ENCODE data around the gene NPIPB2.
"Not testable (repeated sequence)": the region's sequence is repeated elsewhere in the genome, so short reads cannot be mapped to it uniquely, and the experiment has no call there.

The NPIPB2 gene

DNA sequence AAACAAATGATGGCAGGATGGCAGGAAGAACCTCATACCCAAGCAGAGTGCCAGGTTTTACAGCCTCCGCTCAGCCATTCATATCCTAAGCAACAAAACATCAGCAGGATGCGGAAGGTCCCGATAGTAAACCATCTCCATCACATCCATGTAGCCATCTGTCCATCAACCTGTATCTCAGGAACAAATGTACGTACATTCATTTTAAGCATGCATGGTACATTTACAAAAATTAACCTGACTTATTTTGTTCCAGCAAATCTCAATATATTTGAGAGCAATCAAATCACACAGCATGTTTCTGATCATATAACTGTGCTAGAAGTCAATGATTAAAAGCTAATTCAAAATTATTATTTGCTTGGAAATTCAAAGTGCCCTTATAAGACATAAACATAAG, at the start of gene NPIPB2:
TSS of gene NPIPB2 (minus strand) at position 101 of the 400 bp plus-strand sequence. CDS start at position 101, 0 bp downstream.
- not testable (repeated sequence) for DNase-seq

GRCh38 chr16:11990702-11991390, 49.0 kb upstream of the NPIPB2 start:
- no peak for DNase-seq

- no peak for DNase-seq
These were observed 46.6 kb upstream of the NPIPB2 start for GRCh38 chr16:11988258-11988978.

DNA sequence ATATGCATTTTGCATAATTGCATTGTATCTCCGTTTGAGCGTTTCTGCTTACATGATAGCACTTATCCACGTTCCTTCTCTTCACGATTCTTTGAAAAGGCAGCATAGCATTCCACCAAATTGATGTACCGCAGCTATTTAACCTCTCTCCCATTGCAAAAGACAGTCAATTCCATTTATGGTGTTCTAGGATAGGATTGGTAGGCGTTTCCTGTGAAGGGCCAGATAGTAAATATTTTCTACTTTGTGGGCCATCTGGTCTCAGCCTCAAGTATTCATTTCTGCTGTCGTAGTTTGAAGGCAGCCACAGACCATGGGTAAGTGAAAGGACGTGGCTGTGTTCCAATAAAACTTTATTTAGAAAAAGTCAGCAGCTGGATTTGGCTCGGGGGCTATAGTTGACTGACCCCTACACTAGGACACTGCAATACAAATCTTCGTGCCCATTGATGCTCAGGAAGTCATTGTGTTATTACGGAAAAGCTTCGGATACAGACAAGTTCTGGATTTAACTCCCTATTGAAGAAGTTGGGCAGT, 44.7 kb upstream of the NPIPB2 start:
- no peak for DNase-seq

DNA sequence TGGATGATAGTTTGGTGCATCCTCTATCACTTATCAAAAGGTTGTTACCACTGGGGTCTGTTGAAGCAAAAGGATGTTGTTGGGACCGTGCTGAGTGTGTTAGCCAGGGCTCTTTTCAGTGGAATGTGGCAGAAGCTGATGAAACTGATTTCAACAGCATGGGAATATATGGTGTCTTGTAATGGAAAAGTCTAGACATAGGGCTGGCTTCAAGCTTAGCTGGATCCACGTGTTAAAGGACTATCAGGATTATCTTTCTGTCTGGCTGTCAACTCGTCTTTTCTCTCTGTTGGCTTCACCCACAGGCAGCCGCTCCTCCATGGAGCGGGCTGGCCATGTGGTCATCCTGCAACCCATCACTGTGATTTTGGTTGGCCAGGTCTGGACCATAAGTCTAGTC, 43.4 kb upstream of the NPIPB2 start:
- DNase-seq: no peak

GRCh38 chr16:11980136-11980844, 38.4 kb upstream of the NPIPB2 start:
- DNase-seq: no peak

- DNase-seq: no peak
These were observed 37.3 kb upstream of the NPIPB2 start for GRCh38 chr16:11979013-11979672.

DNA sequence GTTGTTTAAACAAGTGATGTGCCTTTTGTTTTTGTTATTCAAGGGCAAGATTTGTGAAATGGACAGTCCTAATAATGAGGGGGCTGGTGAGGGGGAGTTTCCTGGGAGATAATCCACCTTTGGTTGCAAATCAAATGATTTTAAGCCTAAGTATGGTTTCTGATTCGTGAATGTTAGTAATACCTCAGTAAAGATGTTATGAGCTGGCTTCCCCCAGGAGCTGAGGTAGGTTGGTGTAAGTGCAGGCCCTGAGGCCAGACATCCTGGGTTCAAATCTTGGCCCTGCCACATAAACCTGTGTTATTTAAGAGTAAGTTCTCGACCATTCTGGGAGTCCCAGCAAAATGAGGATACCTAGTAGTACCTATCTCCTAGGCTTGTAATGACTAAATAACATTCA, 36.2 kb upstream of the NPIPB2 start:
- no peak for DNase-seq

DNA sequence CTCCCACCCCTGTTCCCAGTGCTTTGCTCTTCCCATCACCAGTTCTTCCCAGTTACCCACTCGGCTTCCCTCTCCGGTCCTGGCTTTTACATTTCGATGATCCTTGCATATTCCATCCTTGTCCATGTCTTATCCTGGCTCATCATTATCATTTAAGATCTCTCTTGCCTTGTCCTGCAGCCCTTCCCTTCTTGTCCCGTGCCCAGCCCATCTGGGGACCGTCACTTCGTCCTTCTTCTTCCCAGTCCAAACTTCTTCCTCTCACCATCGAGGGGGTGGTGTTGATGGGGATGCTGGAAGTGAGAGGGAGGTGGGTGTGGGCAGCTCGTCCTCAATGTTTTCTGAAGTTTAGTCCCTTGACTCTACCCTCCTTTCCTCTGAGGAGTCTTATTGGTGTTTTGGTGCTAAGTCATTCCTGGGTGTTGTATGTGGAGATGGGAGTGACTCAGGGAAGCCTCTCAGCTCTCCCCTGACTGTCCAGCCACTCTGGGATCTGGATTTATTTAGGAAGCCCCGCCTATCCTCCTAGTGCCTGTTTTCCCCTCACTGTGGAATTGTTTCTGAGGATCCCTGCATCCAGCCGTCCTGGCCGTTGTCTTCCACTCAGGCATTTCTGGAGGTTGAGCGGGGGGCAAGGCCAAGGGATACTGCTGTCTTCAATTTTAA, 35.7 kb upstream of the NPIPB2 start:
- no peak for DNase-seq

GRCh38 chr16:11976850-11977375, 35.1 kb upstream of the NPIPB2 start:
- DNase-seq: no peak

DNA sequence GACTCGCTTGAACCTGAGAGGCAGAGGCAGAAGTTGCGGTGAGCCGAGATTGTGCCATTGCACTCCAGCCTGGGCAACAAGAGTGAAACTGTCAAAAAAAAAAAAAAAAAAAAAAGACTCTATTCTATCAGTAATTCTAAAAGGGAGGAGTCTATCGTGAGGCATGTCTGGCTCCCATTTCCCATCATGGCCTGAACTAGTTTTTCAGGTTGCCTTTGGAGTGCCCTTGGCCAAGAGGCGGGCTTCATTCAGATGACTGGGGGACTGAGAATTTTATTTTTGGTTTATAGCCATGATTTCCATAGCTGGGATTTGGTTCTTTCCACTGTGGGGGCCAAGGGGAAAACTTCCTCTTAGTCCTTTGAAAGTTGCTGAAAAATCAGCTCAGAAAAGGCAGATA, 31.2 kb upstream of the NPIPB2 start:
- no peak for DNase-seq

GRCh38 chr16:11972128-11972527, 30.3 kb upstream of the NPIPB2 start:
- DNase-seq: no peak

GRCh38 chr16:11970292-11970691, 28.4 kb upstream of the NPIPB2 start:
- DNase-seq: not testable (repeated sequence)

- no peak for DNase-seq
These were observed 26.7 kb upstream of the NPIPB2 start for GRCh38 chr16:11968577-11968976.

- DNase-seq: no peak
These were observed 25.5 kb upstream of the NPIPB2 start for GRCh38 chr16:11967195-11967911.

DNA sequence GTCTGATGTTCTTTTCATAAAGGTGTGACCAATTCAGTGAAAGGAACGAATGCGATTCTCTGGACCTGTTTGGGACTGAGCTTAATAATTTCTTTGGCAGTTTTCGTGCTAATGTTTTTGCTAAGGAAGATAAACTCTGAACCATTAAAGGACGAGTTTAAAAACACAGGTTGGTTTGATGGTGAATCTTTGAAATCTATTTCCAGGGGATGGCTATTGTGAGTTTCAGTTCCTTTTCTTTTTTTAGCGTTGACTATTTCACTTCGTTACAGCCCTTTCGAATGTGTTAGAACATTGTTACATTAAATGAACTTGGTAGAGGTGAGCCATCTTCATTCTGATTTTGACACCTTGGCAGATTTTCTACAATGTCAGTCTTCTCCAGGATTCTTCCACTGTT, 24.3 kb upstream of the NPIPB2 start:
- DNase-seq: no peak

DNA sequence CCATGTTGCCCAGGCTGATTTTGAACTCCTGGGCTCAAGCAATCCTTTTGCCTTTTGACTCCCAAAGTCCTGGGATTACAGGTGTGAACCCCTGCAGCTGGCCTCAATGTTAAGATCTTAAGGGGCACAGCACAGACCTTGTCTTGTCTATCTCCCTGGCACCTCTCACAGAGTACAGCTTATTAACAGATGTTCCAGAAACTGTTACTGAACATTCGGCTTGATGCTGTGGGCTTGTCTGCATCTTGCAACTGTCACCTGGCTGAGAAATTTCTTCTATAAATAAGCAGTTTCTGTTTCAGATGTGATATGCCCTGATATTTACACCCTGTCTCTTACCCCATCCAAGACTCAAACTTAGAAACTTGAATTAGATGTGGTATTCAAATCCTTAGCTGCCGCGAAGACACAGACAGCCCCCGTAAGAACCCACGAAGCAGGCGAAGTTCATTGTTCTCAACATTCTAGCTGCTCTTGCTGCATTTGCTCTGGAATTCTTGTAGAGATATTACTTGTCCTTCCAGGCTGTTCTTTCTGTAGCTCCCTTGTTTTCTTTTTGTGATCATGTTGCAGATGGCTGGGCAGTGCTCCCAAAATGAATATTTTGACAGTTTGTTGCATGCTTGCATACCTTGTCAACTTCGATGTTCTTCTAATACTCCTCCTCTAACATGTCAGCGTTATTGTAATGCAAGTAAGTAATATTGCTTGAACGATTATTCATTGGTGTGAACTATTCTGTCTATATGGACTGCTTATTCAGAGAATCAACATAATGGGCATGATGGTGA, 23.1 kb upstream of the NPIPB2 start, which contains the start of gene TNFRSF17:
TSS of gene TNFRSF17 (plus strand) at position 450 of the 791 bp plus-strand sequence. CDS start at position 565, 115 bp downstream.
- DNase-seq: no peak

GRCh38 chr16:11963706-11964105, 21.9 kb upstream of the NPIPB2 start:
- no peak for DNase-seq

DNA sequence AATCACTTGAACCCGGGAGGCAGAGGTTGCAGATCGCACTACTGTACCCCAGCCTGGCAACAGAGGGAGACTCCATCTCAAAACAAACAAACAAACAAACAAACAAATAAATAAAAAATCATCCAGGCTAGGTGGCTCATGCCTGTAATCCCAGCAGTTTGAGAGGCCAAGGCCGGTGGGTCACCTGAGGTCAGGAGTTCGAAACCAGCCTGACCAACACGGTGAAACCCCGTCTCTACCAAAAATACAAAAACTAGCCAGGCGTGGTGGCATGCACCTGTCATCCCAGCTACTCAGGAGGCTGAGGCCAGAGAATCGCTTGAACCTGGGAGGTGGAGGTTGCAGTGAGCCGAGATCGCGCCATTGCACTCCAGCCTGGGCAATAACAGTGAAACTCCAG, 21.1 kb upstream of the NPIPB2 start:
- not testable (repeated sequence) for DNase-seq

DNA sequence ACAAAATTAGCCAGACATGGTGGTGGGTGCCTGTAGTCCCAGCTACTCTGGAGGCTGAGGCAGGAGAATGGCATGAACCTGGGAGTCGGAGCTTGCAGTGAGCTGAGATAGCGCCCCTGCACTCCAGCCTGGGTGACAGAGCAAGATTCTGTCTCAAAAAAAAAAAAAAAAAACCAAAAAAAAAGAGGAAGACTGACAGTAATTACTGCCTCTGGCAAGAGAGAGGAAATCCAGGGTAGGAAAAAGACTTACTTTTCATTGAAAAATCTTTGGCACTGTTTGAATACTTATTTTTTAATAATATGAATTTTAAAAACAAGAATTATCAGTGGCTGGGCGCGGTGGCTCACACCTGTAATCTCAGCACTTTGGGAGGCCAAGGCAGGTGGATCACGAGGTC, 20.6 kb upstream of the NPIPB2 start:
- not testable (repeated sequence) for DNase-seq
